ENCODE results near the gene ANTXR1.

DNA sequence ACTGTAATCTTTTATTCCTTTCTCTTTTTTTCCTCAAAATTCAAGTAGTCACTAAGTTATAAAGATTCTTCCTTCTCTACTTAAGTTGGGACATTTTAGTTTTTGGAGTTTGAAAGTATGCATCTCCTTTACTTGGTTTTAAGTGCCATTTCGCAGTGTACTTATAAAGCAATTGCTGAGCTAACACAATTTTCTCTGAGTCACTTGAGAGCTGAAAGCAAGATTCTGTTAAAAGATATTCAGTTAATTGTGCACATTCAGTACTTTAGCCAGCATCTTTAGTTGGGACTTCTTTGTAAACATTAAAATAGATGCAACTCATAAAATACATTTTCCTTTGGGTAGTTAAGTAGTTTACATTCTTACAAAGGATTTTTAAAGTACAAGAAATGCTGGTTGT, 238.0 kb downstream of the ANTXR1 start:
- TF ChIP-seq POLR2A (IDR thresholded peaks at IDR 0.05; ENCODE audit: low read depth, low read length): no peak
- TF ChIP-seq POLR2AphosphoS5 (IDR thresholded peaks at IDR 0.05; ENCODE audit: low read depth, low read length): no peak
- TF ChIP-seq TAF1 (IDR thresholded peaks at IDR 0.05; ENCODE audit: low read depth, low read length): no peak
- TF ChIP-seq PAX5 (IDR thresholded peaks at IDR 0.05; ENCODE audit: insufficient read depth, low read length, severe bottlenecking): no peak
